Right atrium auricular region (tissue), 2 donors: Measurements from ENCODE around the gene DLG4. TPM values are rescaled to one million over a fixed set of nuclear protein-coding genes. Genes with fewer than 3 reads are reported as not detected.
"Not testable (repeated sequence)": the region's sequence is repeated elsewhere in the genome, so short reads cannot be mapped to it uniquely, and the experiment has no call there.

Experiments used
- DNase-seq: peaks from one replicate; pipeline ENCODE4 v3.0.0-alpha.2; 2019; ENCODE audit warnings: low spot score
- H3K27ac ChIP-seq, 2 donors: fragments of 200-600 bp; sonication (generic); 1 replicate in 1 of 2; 2 replicates in 1 of 2; pipeline ENCODE4 v1.5.1; 2016 to 2019
- H3K27me3 ChIP-seq, 2 donors: fragments of 200-600 bp; sonication (generic); one replicate each; pipeline versions ENCODE4 v1.5.1 to v1.6.0; 2017 to 2019
- H3K36me3 ChIP-seq: fragments of 200-600 bp; sonication (generic); one replicate; pipeline ENCODE4 v1.5.1; 2016
- H3K4me1 ChIP-seq, 2 donors: fragments of 200-600 bp; sonication (generic); one replicate each; pipeline versions ENCODE4 v1.5.1 to v1.6.0; 2017 to 2019
- H3K4me3 ChIP-seq, 2 donors: fragments of 200-600 bp; sonication (generic); 1 replicate in 1 of 2; 2 replicates in 1 of 2; pipeline ENCODE4 v1.5.1; 2017 to 2019; ENCODE audit warnings: mild to moderate bottlenecking in 1 of 2, moderate library complexity in 1 of 2
- H3K9me3 ChIP-seq, 2 donors: fragments of 200-600 bp; sonication (generic); one replicate each; pipeline ENCODE4 v1.5.1; 2019
- CTCF ChIP-seq, 2 donors: fragments of 200-600 bp; sonication (generic); IDR thresholded peaks; one replicate each; pipeline ENCODE4 v1.5.1; 2019; ENCODE audit warnings: antibody characterized with exemption in 2 of 2
- total RNA-seq, 2 donors: library from RNA; depleted of rRNA; stranded (reverse); fragments of >200 nt; gene quantifications; one replicate each; pipeline ENCODE4 v1.1.0, GENCODE V29; 2016

Gene DLG4
- total RNA-seq, 2 donors from 2014 or later: 15.1 to 33.4 TPM

GRCh38 chr17:7166873-7167272 is 52.8 kb downstream of the DLG4 start:
- H3K4me3 ChIP-seq: no peak overlapping the region
- no peaks in the 10 kb centered on the region for H3K36me3 ChIP-seq
- peaks cover 0 to 15% of the 10 kb centered on the region in 2 donors for H3K9me3 ChIP-seq
- no peak for TF ChIP-seq CTCF (IDR thresholded peaks at IDR 0.05)
- H3K4me1 ChIP-seq: no peaks in the 10 kb centered on the region
- H3K27ac ChIP-seq: no peak overlapping the region
- no peaks in the 10 kb centered on the region for H3K27me3 ChIP-seq
- no peak for DNase-seq

- H3K4me3 ChIP-seq, DNase-seq, H3K27ac ChIP-seq, H3K36me3 ChIP-seq, H3K9me3 ChIP-seq, H3K27me3 ChIP-seq, H3K4me1 ChIP-seq: not testable (repeated sequence)
These were observed 60.1 kb downstream of the DLG4 start for GRCh38 chr17:7159571-7159970.

- not testable (repeated sequence) for H3K4me1 ChIP-seq, H3K9me3 ChIP-seq, H3K36me3 ChIP-seq, H3K4me3 ChIP-seq, H3K27me3 ChIP-seq, H3K27ac ChIP-seq, DNase-seq
These were observed 61.2 kb downstream of the DLG4 start for GRCh38 chr17:7158424-7158823.

DNA sequence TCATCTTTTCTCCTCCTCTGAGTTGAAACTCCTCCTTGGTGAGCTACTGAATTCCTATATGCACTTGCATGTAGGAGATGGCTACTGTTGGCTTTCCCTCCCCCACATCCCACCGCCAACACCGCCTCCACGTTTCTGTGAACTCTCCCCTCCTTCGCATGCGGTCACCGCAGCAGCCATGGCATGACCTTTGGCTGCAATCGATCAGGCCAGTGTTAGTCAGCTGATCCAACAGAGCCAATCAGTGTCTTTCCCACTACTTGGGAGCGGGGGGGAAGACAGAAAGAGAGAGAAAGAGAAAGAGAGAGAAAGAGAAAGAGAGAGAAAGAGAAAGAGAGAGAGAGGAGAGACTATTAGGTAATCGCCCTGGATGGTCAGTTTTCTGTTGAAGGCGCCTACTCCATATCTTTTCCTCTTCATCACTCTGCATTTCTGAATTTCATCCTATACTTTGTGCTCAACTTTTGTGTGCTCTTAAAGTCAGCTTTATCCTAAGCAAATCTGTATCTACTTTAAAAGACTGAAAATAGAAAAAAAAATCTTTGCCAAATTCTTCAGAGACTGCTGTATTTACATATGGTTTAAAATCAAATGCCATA is 63.2 kb downstream of the DLG4 start:
- H3K9me3 ChIP-seq: no peaks in the 10 kb centered on the region
- H3K27me3 ChIP-seq: no peaks in the 10 kb centered on the region
- DNase-seq: no peak
- H3K4me1 ChIP-seq: no peaks in the 10 kb centered on the region
- no peaks in the 10 kb centered on the region for H3K36me3 ChIP-seq
- no peak overlapping the region for H3K27ac ChIP-seq
- no peak for TF ChIP-seq CTCF (IDR thresholded peaks at IDR 0.05)
- no peak overlapping the region for H3K4me3 ChIP-seq

DNA sequence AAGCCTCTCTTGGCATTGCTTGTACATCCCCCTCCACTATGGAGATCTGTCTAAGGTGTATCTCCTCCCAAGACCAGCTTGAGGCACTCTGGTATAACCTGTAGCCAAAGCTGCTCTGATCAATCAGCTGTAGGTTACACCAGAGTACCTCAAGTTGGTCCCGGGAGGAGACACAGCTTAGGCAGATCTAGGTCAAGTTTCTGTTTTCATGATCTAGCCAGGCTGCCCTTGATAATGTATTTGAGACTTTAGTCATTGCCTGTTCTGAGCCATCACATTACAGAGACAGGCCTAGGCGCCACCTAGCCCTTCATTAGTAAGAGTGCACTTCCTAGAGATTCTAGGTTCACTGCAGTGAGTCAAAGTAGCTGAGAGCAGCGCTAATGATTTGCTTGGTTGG is 71.9 kb downstream of the DLG4 start:
- no peaks in the 10 kb centered on the region for H3K4me1 ChIP-seq
- no peak overlapping the region for H3K4me3 ChIP-seq
- DNase-seq: no peak
- H3K27ac ChIP-seq: no peak overlapping the region
- no peaks in the 10 kb centered on the region for H3K9me3 ChIP-seq
- no peaks in the 10 kb centered on the region for H3K27me3 ChIP-seq
- no peak for TF ChIP-seq CTCF (IDR thresholded peaks at IDR 0.05)
- no peaks in the 10 kb centered on the region for H3K36me3 ChIP-seq

GRCh38 chr17:7146115-7146514 is 73.5 kb downstream of the DLG4 start:
- Histone ChIP-seq H3K9me3 (no peaks in the 10 kb centered on the region), H3K4me1 (no peaks in the 10 kb centered on the region), H3K4me3 (no peak overlapping the region), H3K27me3 (no peaks in the 10 kb centered on the region), H3K27ac (no peak overlapping the region), H3K36me3 (no peaks in the 10 kb centered on the region)
- DNase-seq: no peak
- no peak for TF ChIP-seq CTCF (IDR thresholded peaks at IDR 0.05)

DNA sequence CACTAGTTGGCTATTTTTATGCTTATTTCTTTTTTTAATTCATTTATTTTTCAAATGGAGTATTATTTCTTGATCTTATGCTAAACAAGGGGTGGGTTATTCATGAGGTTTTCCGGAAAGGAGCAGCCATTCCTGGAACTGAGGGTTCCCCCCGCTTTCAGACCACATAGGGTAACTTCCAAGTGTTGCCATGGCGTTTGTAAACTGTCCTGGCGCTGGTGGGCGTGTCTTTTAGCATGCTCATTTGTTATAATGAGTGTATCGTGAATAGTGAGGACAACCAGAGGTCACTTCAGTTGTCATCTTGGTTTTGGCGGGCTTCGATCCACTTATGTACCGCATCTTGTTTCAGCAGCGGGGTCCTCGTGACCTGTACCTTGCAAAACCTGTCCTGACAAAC is 75.4 kb downstream of the DLG4 start:
- no peaks in the 10 kb centered on the region for H3K4me1 ChIP-seq
- DNase-seq: no peak
- TF ChIP-seq CTCF (IDR thresholded peaks at IDR 0.05): no peak
- no peaks in the 10 kb centered on the region for H3K9me3 ChIP-seq
- H3K27ac ChIP-seq: no peak overlapping the region
- H3K27me3 ChIP-seq: no peaks in the 10 kb centered on the region
- H3K36me3 ChIP-seq: no peaks in the 10 kb centered on the region
- H3K4me3 ChIP-seq: no peak overlapping the region
